Activated T-cell treated with anti-CD3 and anti-CD28 coated beads for 4 hours (primary cell): ENCODE results near the gene LMAN1L.

Experiments
- DNase-seq: peaks from one replicate; pipeline ENCODE4 v3.0.0-alpha.2; 2020

Gene LMAN1L

DNA sequence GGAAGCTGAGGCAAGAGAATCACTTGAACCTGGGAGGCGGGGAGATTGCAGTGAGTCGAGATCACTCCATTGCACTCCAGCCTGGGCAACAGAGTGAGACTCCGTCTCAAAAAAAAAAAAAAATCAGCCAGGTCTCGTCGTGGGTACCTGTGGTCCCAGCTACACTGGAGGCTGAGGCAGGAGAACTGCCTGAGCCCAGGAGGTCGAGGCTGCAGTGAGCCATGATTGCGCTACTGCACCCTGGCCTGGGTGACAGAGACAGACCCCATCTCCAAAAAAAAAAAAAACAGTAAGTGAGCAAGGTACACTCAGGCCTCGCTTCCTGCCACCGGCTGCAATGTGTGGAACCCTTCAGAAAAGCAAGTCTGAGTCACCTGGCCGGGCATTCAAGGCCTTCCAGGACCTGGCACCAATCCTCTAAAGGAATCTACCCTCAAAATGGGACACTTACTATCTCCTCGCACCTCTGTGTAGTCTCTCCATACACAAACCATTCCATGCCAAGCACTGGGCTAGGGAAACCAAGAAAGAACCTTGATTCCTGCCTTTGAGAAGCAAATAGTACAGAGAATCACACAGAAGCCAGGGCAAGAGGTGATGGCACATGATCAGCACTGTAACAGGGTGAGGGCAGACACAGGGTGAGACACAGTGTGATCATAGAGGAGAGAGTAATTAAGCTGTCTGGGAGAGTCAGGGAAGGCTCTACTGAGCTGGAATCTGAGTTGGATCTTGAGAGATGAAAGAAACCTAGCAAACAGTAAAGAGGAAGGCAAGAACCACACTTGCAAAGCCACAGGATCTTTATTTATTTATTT, 50.8 kb downstream of the LMAN1L start:
- no peak for DNase-seq

DNA sequence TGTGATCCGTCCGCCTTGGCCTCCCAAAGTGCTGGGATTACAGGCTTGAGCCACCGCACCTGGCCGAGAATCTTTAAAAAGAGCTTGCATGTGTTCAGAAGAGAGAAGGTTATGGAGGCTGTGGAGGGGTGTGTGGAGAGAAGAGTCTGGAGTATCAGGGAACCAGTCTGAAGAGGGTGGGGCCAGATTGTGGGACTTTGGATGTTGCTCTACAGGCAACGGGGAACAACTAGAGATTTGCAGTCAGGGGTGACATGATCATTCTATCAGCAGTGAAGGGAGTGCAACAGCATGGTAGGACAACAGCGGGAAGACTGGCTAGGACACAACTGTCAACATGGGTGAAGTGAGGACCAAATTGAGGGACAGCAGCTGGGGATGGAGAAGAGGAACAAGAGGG, 51.7 kb downstream of the LMAN1L start:
- DNase-seq: no peak

DNA sequence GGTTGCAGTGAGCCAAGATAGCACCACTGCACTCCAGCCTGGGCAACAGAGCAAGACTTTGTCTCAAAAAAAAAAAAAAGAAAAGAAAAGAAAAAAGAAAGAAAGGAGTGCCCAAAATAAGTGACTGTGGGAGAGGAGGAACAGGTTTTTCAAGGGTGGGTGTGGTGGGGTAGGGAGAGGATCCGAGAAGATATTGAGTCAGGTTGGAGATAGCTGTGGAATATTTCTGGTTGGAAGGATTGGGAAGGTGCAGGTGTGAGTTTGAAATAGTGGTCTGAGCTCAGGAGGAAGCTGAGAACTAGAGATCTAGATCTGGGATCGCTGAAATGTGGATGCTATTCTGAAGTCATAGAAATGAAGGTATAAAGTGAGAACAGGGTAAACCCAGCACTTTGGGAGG, 52.7 kb downstream of the LMAN1L start:
- no peak for DNase-seq

DNA sequence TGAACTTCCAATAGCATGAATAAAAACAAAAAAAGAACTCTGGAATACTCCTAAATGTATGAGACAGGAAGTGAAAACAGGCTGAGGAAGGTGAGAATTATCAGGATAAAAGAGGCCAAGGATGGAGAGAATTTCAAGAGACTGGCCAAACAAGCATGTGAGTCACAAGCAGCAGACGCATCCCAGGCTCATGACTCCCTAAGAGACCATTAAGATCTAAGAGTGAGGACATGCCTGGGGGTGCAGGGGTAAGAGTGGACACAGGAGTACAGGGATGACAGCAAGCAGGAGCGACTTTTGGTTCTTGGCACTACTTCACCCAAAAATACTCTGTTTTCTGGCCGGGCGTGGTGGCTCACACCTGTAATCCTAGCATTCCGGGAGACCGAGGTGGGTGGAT, 53.5 kb downstream of the LMAN1L start:
- no peak for DNase-seq

DNA sequence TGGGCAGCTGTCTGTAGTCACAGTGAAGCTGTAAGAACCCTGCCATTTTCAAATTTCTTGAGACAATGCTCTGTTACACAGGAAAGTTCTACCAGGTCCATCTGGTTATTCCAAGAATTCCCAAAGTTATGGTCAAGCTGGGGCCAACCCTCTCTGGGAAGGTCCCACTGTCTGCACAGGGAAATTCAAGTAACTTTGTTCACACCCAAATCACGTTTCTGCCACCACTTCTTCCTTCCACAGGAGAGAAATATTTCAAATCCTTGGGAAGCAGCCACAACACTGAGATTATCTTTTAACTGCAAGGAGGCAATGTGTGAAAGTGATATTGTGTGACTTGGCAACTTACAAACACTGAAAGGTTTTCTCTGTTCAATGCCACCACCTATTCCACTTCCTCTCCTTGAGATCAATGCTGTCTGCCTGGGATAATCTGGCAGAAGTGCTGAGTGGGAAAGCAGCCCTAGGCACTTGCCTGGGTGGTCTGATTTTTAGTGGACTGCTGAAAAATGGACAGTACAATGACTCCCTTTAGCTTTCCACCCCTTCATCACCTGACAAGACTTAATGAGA, 54.9 kb downstream of the LMAN1L start:
- no peak for DNase-seq

DNA sequence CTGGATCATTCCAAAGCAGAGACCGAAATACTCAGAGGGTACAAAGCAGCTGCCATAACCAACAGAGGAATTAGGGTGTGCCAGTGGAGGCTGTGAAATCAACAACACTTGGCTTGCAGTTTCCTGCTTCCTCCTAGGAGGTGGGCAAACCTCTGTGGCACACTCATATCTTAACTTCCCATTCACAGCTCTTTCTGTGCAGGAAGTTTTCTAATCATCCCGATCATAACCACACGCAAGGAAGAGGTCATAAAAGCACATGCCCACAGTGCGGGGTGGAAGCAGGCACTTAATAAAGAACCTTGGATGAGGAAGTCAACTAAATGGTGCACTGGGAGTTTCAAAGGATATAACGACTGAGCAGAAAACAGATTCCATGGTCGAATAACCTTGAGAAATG, 55.4 kb downstream of the LMAN1L start:
- no peak for DNase-seq

DNA sequence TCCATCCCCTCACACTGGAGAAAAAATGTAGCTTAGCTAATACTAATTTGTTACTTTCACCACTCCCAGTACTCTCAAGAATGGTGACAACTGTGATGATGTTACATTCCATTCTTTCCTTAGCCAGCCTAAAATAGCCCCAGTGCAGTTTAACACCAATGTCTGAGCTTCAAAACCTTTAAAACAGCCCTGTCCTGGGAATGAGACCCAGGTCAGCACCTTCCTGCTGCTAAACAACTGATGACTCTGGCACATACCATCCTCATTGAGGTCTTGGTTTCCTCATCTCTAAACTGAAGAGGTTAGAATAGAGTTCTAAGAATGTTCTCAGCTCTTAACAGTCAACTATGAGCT, 56.7 kb downstream of the LMAN1L start:
- DNase-seq: no peak

DNA sequence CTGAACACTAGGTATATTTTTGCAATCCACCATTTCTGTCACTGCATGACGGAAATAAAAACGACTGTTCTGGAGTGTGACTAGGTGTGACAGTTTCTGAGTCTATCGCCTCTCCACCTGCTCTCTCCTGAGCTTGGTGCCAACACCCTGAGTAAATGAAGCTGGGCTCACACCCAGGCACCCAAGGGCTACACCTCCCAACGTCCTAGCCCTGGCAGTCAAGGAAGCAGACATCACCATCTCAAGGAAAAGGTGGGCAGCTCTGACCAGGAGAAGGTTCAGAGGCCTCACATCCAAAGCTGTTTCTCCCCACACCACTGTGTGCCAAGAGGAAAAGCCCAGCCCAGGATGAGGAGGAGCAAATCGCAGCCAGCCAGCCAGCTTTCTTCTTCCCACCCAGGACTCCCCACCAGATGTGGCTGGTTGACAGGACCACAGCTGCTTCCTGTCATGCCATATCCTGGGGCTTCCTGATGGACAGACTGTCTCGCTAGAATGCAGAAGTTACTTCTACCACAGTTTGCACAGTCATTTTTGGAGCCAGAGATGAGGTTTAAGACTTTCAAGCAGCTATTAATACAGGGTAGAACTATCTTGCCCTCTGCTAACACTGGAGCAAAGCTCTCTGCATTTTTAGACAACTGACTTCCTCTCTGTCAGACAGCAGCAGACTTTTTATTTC, 57.2 kb downstream of the LMAN1L start:
- DNase-seq: no peak

DNA sequence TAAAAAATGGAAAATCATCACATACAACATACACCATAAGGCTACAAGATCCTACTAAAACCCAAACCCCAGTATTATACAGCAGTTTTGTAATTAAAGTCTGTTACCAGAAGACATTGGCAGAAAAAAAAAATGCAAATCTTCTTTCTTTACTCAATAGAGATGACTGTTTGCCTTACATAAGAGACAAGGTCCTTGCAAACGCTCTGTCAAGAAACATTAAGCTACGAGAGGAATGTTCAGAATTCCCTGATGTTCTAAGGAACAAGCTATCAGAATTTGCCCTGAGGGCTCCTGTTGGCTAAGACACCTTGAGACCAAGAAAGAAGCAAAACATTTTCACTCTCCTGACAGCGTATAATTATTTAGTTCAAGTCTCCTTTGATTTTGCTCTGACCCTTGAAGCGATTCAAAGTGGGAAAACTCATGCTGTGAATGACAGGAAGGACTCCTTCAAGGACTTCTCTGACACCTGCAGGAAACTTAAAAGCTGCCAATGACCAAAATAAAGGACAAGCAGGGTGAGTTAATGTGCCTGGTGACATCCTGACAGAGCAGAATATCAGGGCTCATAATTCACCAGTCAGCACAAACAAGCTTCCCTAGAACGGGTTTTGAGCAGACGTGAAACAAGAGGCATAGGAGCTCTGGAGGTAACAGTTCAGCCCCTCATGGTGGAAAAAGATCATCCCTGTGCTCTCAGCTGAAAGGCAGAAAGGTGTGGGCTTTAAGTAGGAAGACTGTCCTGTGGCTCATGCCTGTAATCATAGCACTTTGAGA, 58.0 kb downstream of the LMAN1L start:
- no peak for DNase-seq

DNA sequence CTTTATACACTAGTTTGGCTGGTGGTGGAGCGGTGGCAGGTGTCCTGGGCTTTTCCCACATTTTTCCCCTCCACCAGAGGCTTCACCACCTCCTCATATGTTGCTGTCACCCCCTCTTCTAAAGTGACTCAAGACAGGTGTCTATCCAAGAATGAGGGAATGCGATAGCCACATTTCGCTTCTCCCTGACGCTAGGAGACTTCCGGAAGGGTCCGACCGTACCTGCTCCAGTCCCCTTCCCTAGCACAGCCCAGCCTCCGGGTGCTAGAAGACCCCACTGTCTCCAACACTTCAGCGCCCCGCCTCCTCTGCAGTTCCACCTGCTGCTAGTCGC, 60.0 kb downstream of the LMAN1L start:
- no peak for DNase-seq

DNA sequence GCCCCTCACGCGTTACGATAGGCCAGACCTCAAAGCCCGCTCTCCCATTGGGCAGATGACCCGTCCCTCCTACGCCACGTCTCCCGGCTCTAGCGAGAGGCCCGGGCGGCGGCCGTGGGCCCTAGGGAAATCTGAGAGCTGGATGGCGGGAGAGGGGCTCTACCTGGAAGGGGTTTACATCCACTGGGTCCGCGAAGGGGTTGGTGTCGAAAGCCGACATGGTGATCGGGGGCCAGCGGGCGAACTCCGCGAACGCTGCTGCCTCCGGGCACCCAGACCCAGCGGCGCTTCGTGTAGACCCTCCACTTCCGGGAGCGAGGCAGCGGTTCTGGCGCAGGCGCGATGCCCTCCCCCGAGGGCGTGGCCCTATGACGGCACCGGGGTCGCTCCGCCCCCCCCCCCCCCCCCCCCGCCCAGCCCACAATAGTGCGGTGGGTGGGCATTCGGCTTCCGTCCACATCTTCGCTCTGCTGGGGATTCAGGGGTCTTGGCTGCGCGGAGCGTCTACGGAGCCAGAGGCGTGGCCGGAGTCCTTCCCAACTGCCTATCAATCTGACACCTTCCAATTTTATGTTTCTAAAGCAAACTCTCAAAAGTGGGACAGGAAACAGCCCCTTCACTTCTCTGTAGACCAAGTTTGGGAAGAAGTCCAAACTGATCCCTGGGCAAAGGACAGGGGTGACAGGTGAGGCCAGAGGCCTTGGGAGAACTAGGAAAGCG, 60.6 kb downstream of the LMAN1L start, which contains the start of gene SCAMP2:
SCAMP2 (minus strand) TSS at position 330 of the 720 bp plus-strand sequence; CDS start at position 220, 110 bp downstream.
- peak; percentile 79 for DNase-seq

DNA sequence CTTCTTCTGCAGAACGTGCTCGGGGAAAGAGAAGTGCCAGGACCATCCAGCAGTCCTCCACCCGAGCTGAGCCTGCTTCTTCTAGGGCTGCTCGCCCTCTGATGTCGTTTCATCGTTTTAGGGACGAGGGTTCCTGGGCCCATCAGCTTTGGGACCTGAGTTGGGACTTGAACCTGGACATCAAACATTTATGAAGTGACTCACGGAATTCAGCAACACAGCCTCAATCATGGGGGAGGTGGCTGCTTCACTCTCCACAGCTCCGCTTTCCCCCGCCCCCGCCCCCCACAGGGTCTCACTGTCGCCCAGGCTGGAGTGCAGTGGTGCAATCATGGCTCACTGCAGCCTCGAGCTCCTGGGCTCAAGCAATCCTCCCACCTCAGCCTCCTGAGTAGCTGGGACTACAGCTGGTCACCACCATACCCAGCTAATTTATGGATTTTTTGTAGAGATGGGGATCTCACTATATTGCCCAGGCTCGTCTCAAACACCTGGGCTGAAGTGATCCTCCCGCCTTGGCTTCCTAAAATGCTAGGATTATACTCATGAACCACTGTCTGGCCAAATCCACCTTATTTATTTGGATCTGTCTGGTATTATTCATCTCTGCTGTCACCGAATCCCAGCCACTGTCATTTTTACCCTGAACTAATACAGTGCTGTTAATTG, 61.3 kb downstream of the LMAN1L start:
- DNase-seq: no peak
